Stimulated activated CD4-positive, alpha-beta T cell treated with anti-CD3 and anti-CD28 coated beads, Interleukin-15, amount 100 ng/mL, for 48 hours (primary cell): ENCODE data around the gene CD79B.
"Not testable (repeated sequence)": the region's sequence is repeated elsewhere in the genome, so short reads cannot be mapped to it uniquely, and the experiment has no call there.

Experiments used
- DNase-seq, 2 donors: peaks; one replicate each; pipeline ENCODE4 v3.0.0-alpha.2; 2020; ENCODE audit warnings: low read depth in 2 of 2

Gene CD79B

DNA sequence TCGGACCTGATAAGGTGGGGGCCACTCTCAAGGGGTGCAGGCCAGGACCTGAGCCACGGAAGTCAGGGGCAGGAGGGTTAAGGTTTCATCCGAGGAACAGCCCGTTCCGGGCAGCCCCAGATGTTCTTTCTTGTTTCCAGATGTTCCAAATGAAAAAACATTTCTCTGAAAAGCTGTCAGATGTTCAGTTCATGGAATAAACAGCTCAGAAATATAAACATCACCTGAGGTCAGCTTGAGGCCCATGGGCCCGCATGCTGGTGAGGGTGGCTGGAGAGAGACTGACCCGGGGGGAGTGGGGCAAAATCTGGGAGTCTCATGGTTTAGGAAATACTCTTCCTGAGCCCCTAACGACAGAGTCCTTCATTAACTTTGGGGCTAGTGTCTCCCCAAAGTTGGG, 1.5 kb upstream of the CD79B start:
- DNase-seq, result no peak

GRCh38 chr17:63932721-63933120, 590 bp upstream of the CD79B start:
- DNase-seq, result no peak

DNA sequence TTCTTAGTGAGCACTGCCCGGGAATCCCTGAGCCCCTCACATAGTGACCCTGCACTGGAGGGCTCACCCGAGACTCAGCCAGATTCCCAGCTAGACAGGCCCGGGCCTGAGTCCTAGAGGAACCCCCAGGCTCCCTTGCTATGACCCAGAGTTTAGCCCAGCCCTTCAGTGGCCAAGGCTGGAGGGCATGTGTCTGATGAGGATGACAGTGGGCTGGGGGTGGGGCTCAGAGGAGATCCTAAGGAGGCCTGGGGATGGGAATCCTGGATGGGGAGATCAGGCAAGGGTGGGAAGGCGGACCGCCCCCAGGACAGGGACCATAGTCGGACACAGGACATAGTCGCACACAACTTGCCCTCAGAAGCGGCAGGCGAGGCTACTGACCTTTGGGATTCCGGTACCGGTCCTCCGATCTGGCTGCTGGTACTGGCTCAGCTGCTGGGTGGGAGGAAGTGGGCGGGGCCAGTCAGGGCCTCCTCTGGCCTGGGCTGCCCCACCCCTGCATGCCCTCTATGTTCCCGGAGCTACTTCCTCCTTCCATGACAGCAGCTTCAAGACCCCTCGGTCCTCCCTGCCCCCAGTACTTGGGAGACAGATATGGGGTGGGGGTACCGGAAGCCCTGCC, 1.1 kb downstream of the CD79B start:
- peak in 1 of 2 donors; percentile 41 for DNase-seq

- no peak for DNase-seq
Observed at GRCh38 chr17:63929860-63930766, 2.0 kb downstream of the CD79B start.

DNA sequence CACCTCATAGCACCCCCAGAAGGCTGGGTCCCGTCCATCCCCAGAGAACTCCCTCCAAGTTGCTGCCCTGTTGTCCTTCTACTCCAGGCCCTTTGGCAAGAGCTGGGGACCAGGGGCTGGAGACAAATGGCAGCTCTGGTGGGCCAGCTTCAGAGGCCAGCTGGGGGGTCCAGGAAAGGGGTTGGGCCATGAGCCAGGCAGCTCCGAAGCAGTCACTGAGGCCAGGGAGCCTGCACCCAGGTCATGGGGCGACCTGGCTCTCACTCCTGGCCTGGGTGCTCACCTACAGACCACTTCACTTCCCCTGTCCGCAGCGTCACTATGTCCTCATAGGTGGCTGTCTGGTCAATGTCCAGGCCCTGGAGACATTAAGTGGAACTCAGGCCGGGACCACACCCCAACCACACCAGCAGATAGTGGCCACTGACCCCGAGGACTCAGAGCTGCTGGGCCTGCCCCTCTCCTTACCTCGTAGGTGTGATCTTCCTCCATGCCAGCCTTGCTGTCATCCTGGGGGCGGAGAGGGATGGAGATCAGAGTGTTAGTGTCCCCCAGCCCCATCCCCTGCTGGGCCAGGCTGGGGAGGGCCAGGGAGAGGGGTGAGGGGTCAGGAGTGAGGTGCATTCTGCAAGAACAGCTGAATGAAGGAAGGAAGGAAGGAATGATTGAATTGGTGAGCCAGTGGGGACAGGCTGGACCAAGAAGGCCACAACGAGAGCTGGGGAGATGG, 3.0 kb downstream of the CD79B start:
- DNase-seq, result no peak

GRCh38 chr17:63928172-63928666, 3.9 kb downstream of the CD79B start:
- DNase-seq, result no peak

- DNase-seq, result no peak
Observed at GRCh38 chr17:63927464-63928171, 4.5 kb downstream of the CD79B start.

- DNase-seq, result no peak
Observed at GRCh38 chr17:63926164-63926563, 6.0 kb downstream of the CD79B start.

- no peak for DNase-seq
Observed at GRCh38 chr17:63925615-63926014, 6.5 kb downstream of the CD79B start.

GRCh38 chr17:63922402-63922801, 9.7 kb downstream of the CD79B start:
- DNase-seq, result not testable (repeated sequence)

DNA sequence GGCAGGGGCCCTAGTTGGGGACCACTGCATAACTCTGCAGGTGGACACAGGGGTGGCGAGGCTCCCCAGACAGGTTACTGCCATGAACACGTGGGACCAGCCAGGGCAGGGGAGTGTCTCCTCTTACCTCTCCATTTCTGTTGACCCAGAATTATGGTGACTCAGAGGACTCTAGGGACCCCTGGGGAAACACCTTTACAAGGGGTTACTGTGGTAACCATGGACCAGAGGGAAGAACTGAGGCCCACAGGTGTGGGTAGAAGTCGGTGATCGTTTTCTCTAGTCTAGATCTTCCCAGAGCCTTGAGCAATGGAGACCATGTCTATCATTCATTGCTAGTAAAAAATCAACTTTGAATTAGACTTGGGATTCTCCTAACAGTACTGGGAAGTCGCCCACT, 11.4 kb downstream of the CD79B start:
- DNase-seq, result not testable (repeated sequence)

DNA sequence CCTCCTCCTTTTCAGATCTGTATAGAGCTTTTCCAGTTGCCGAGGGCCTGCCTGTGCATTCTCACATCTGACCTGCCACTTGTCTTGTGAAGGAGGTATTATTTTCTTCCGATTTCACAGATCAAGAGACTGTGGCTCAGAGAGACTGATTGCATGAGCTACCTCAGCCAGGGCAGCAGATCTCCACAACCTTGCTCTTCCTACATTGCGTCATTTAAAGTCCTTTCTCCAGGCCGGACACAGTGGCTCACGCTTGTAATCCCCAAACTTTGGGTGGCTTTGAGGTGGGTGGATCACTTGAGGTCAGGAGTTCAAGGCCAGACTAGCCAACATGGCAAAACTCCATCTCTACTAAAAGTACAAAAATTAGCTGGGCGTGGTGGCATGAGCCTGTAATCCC, 12.1 kb downstream of the CD79B start:
- not testable (repeated sequence) for DNase-seq

DNA sequence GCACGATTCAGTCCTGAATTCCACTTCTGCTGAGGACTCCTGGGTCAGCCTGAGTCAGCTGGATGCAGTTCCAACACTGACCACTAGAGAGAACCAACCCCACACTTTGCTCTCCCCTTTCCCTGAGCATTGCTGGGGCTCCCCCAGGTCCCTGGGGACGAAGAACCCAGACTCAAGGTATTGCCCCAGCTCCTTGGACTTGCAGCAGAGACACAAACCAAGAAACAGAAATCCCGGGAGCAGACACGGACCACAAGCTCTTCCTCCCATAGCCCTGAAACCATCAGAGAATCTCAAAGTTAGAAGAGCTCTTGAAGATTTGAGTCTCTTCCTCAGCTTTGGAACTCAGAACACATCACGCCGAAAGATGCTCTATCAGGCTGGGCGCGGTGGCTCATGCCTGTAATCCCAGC, 12.8 kb downstream of the CD79B start:
- peak; percentile 49 to 65 for DNase-seq

DNA sequence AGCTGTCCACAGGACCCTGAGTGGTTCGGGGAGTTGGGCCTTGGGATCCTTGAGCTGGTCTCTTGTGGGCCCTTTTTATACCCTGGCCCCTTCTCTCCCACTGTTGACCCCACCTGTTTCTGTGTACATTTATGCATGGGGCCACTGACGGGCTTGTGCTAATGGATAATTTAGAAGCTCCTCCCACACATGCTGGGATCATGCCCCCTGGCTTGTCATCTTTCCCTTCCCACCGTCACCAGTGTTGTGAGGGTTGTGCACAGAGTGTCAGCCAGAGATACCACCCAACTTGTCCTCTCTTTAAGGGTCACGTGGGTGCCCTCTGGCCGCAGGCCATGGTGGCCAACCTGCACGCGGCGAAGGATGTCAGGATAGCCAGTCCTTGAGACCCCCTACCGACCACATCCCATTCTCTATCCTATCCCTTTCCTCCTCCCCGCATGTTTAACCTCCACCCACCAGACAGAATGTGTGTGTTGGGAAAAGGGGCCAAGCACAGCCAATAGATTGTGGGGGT, 13.3 kb downstream of the CD79B start, which contains the start of gene GH1:
Gene GH1, minus strand, starts transcription at position 51 of the 517 bp plus-strand sequence. CDS start 63 bp downstream, outside the sequence.
- not testable (repeated sequence) for DNase-seq

GRCh38 chr17:63918305-63918704, 13.8 kb downstream of the CD79B start:
- no peak for DNase-seq

- DNase-seq, result no peak
Observed at GRCh38 chr17:63917646-63918045, 14.5 kb downstream of the CD79B start.

GRCh38 chr17:63917206-63917605, 14.9 kb downstream of the CD79B start:
- not testable (repeated sequence) for DNase-seq

DNA sequence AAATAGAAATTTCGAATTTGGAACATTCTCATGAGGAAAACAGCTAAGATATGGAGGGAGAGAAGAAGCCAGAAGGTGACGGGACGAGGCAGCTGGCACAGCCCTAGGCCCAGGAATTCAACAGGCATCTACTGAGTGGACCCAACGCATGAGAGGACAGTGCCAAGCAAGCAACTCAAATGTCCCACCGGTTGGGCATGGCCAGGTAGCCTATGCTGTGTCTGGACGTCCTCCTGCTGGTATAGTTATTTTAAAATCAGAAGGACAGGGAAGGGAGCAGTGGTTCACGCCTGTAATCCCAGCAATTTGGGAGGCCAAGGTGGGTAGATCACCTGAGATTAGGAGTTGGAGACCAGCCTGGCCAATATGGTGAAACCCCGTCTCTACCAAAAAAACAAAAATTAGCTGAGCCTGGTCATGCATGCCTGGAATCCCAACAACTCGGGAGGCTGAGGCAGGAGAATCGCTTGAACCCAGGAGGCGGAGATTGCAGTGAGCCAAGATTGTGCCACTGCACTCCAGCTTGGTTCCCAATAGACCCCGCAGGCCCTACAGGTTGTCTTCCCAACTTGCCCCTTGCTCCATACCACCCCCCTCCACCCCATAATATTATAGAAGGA, 15.5 kb downstream of the CD79B start:
- DNase-seq, result no peak

DNA sequence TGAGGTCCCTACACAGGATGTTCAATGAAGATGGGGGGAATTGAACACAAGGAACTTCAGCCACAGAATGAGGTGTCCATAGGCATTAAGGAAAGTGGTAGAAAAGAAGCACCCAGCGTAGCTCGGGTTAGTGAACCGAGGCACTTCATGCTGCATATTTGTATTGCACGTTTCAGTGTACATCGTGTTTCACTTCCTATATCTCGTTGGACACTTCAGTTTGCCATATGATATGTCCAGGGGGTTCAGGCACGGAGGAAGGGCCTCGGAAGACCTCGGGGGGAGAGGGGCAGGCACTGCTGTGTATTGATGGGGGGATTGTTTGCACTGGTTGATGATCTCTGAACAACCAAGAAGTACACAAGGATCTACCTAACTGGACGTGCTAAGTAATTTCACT, 16.4 kb downstream of the CD79B start:
- DNase-seq, result not testable (repeated sequence)

DNA sequence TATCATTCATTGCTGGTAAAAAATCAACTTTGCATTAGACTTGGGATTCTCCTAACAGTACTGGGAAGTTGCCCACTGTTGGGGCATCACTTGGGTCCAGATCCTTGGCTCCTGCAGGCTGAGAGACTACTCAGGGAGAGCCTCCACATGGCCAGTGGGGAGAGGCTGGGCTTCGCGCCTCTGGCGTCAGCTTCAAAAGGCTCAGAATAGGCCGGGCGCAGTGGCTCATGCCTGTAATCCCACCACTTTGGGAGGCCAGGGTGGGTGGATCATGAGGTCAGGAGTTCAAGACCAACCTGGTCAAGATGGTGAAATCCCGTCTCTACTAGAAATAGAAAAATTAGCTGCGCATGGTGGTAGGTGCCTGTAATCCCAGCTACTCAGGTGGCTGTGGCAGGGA, 17.7 kb downstream of the CD79B start:
- DNase-seq, result no peak

DNA sequence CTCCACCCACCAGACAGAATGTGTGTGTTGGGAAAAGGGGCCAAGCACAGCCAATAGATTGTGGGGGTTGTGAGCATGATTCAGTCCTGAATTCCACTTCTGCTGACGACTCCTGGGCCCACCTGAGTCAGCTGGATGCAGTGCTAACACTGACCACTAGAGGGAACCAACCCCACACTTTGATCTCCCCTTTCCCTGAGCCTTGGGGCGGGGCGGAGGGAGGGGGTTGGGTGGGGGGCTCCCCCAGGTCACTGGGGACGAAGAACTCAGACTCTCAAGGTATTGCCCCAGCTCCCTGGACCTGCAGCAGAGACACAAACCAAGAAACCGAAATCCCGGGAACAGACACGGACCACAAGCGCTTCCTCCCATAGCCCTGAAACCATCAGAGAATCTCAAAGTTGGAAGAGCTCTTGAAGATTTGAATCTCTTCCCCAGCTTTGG, 20.5 kb downstream of the CD79B start:
- DNase-seq, result peak in 1 of 2 donors; percentile 60
